HEK293 (cell line): ENCODE data around the gene UBE2F.

Experiments used
- GLIS2 ChIP-seq: fragments of 450-650 bp; formaldehyde crosslinking; IDR thresholded peaks from 2 replicates; pipeline ENCODE4 v1.5.1; 2016; ENCODE audit warnings: missing biosample characterization, missing genetic modification characterization
- MEIS1 ChIP-seq: sonication (generic); formaldehyde crosslinking; IDR thresholded peaks from 2 replicates; pipeline ENCODE4 v1.8.1; 2022; ENCODE audit warnings: missing genetic modification reagents, mild to moderate bottlenecking, borderline replicate concordance
- ZBTB17 ChIP-seq: fragments of 450-650 bp; formaldehyde crosslinking; IDR thresholded peaks from 2 replicates; pipeline ENCODE4 v1.5.1; 2016; ENCODE audit warnings: missing biosample characterization, missing genetic modification characterization
- ZNF239 ChIP-seq: fragments of 450-650 bp; formaldehyde crosslinking; IDR thresholded peaks from 2 replicates; pipeline ENCODE4 v1.5.1; 2016; ENCODE audit warnings: missing biosample characterization, missing genetic modification characterization
- ZNF350 ChIP-seq: fragments of 450-650 bp; formaldehyde crosslinking; IDR thresholded peaks from 2 replicates; pipeline ENCODE4 v1.5.0; 2017; ENCODE audit warnings: missing biosample characterization, mild to moderate bottlenecking, missing genetic modification characterization
- ZNF561 ChIP-seq: fragments of 450-650 bp; IDR thresholded peaks from 2 replicates; pipeline ENCODE4 v1.5.1; 2018; ENCODE audit warnings: missing biosample characterization, missing genetic modification characterization, borderline replicate concordance
- ZNF776 ChIP-seq: fragments of 450-650 bp; formaldehyde crosslinking; IDR thresholded peaks from 2 replicates; pipeline ENCODE4 v1.5.0; 2017; ENCODE audit warnings: missing biosample characterization, missing genetic modification characterization, borderline replicate concordance
- TF ChIP-seq, protein P1 (sequence below): fragments of 450-650 bp; formaldehyde crosslinking; IDR thresholded peaks from 2 replicates; pipeline ENCODE4 v1.5.1; 2016; ENCODE audit warnings: missing biosample characterization, missing genetic modification characterization
- TF ChIP-seq, protein P2 (sequence below): sonication (generic); formaldehyde crosslinking; IDR thresholded peaks from 2 replicates; pipeline ENCODE4 v1.8.1; 2022; ENCODE audit warnings: mild to moderate bottlenecking, moderate library complexity, missing genetic modification reagents
- TF ChIP-seq, protein P3 (sequence below): fragments of 450-650 bp; formaldehyde crosslinking; IDR thresholded peaks from 2 replicates; pipeline ENCODE4 v1.5.1; 2016; ENCODE audit warnings: missing biosample characterization, missing genetic modification characterization

DNA sequence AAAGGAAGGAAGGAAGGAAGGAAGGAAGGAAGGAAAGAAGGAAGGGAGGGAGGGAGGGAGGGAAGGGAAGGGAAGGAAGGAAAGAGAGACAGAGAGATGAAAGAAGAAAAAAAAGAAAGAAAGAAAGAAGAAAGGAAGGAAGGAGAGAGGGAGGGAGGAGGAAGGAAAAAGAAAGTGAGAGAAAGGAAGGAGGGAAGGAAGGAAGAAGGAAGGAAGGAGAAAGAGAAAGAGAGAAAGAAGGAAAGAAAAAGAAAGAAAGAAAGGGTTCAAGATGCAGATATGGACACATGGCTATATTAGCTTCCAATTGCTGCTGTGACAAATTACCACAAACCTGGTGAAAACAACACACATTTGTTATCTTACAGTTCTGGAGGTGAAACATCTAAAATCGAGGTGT lies 20.4 kb upstream of the UBE2F start:
- TF ChIP-seq GLIS2 (tag by site-specific recombination): no peak
- TF ChIP-seq, protein P1, sequence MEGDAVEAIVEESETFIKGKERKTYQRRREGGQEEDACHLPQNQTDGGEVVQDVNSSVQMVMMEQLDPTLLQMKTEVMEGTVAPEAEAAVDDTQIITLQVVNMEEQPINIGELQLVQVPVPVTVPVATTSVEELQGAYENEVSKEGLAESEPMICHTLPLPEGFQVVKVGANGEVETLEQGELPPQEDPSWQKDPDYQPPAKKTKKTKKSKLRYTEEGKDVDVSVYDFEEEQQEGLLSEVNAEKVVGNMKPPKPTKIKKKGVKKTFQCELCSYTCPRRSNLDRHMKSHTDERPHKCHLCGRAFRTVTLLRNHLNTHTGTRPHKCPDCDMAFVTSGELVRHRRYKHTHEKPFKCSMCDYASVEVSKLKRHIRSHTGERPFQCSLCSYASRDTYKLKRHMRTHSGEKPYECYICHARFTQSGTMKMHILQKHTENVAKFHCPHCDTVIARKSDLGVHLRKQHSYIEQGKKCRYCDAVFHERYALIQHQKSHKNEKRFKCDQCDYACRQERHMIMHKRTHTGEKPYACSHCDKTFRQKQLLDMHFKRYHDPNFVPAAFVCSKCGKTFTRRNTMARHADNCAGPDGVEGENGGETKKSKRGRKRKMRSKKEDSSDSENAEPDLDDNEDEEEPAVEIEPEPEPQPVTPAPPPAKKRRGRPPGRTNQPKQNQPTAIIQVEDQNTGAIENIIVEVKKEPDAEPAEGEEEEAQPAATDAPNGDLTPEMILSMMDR: no peak
- no peak for TF ChIP-seq ZNF776 (tag by site-specific recombination)
- no peak for TF ChIP-seq ZBTB17 (tag by site-specific recombination)
- no peak for TF ChIP-seq ZNF561 (tag by site-specific recombination)
- TF ChIP-seq, protein P2, sequence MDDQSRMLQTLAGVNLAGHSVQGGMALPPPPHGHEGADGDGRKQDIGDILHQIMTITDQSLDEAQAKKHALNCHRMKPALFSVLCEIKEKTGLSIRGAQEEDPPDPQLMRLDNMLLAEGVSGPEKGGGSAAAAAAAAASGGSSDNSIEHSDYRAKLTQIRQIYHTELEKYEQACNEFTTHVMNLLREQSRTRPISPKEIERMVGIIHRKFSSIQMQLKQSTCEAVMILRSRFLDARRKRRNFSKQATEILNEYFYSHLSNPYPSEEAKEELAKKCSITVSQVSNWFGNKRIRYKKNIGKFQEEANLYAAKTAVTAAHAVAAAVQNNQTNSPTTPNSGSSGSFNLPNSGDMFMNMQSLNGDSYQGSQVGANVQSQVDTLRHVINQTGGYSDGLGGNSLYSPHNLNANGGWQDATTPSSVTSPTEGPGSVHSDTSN (CRISPR knock-in tag): no peak
- TF ChIP-seq ZNF350 (tag by site-specific recombination): no peak
- TF ChIP-seq, protein P3, sequence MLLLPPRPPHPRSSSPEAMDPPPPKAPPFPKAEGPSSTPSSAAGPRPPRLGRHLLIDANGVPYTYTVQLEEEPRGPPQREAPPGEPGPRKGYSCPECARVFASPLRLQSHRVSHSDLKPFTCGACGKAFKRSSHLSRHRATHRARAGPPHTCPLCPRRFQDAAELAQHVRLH (tag by site-specific recombination): no peak
- TF ChIP-seq MEIS1 (CRISPR knock-in tag): no peak
- TF ChIP-seq ZNF239: no peak
